DOHH2 (cell line): ENCODE data around the gene FSCN2.

Experiments
- H3F3A ChIP-seq: fragments of 200-600 bp; sonication (generic), shearing (Covaris generic); 2 replicates; pipeline ENCODE4 v1.6.0; 2016; ENCODE audit warnings: antibody characterized with exemption, mild to moderate bottlenecking; ENCODE audit not compliant: control insufficient read depth, insufficient read depth
- H3K27ac ChIP-seq: fragments of 200-600 bp; sonication (generic); 2 replicates; pipeline ENCODE4 v1.5.1; 2014; ENCODE audit warnings: low read depth, mild to moderate bottlenecking, low read length, moderate library complexity
- H3K27me3 ChIP-seq: fragments of 200-600 bp; sonication (generic); 2 replicates; pipeline ENCODE4 v1.6.1; 2014; ENCODE audit warnings: mild to moderate bottlenecking, low read length, mixed read lengths; ENCODE audit not compliant: control insufficient read depth
- H3K36me3 ChIP-seq: fragments of 200-600 bp; sonication (generic); 2 replicates; pipeline ENCODE4 v1.6.1; 2014; ENCODE audit warnings: mild to moderate bottlenecking, low read length, moderate library complexity, mixed read lengths; ENCODE audit not compliant: control insufficient read depth
- H3K4me1 ChIP-seq: fragments of 200-600 bp; sonication (generic); 2 replicates; pipeline ENCODE4 v1.6.1; 2014; ENCODE audit warnings: mild to moderate bottlenecking, low read length, mixed read lengths; ENCODE audit not compliant: control insufficient read depth
- H3K4me2 ChIP-seq: fragments of 200-600 bp; sonication (generic); 2 replicates; pipeline ENCODE4 v1.6.0; 2014; ENCODE audit warnings: mild to moderate bottlenecking, low read length, moderate library complexity
- H3K4me3 ChIP-seq: fragments of 200-600 bp; sonication (generic); 2 replicates; pipeline ENCODE4 v1.5.1; 2014; ENCODE audit warnings: mild to moderate bottlenecking, low read length, mixed read lengths
- H3K79me2 ChIP-seq: fragments of 200-600 bp; sonication (generic); 2 replicates; pipeline ENCODE4 v1.6.1; 2014; ENCODE audit warnings: mild to moderate bottlenecking, low read length, mixed read lengths; ENCODE audit not compliant: control insufficient read depth
- H3K9me2 ChIP-seq: fragments of 200-600 bp; sonication (generic); replicated peaks from 2 replicates; pipeline ENCODE4 v1.6.1; 2014; ENCODE audit warnings: mild to moderate bottlenecking, low read length, mixed read lengths; ENCODE audit not compliant: control insufficient read depth
- H3K9me3 ChIP-seq: fragments of 200-600 bp; sonication (generic); 2 replicates; pipeline ENCODE4 v1.6.1; 2014; ENCODE audit warnings: antibody characterized with exemption, low read length, mixed read lengths; ENCODE audit not compliant: control insufficient read depth, insufficient read depth
- H4K20me1 ChIP-seq: fragments of 200-600 bp; sonication (generic); 2 replicates; pipeline ENCODE4 v1.6.0; 2014; ENCODE audit warnings: low read depth, mild to moderate bottlenecking, antibody characterized with exemption, low read length, moderate library complexity; ENCODE audit not compliant: control insufficient read depth, insufficient read depth
- CTCF ChIP-seq: fragments of 200-600 bp; sonication (generic); IDR thresholded peaks from one replicate; pipeline ENCODE4 v1.5.1; 2014; ENCODE audit warnings: antibody characterized with exemption, mild to moderate bottlenecking, low read depth, low read length; ENCODE audit not compliant: poor library complexity, severe bottlenecking
- EZH2phosphoT487 ChIP-seq: fragments of 200-600 bp; sonication (generic); IDR thresholded peaks from 2 replicates; pipeline ENCODE4 v1.6.1; 2017; ENCODE audit warnings: borderline replicate concordance, mild to moderate bottlenecking, antibody characterized with exemption, low read length, moderate library complexity, mixed read lengths

The FSCN2 gene

GRCh38 chr17:81515530-81516041 is 12.6 kb upstream of the FSCN2 start:
- Histone ChIP-seq H3K36me3 (peaks cover 32% of the 10 kb centered on the region), H3K27me3 (no peaks in the 10 kb centered on the region), H3K9me3 (no peaks in the 10 kb centered on the region), H3K9me2 (no peaks in the 10 kb centered on the region), H3K79me2 (peaks cover 54% of the 10 kb centered on the region), H3K4me2 (peak overlapping the region; percentile 84), H3K4me3 (peak overlapping the region; percentile 88), H3K27ac (peak overlapping the region; percentile 93), H4K20me1 (peaks cover 18% of the 10 kb centered on the region), H3K4me1 (peaks cover 69% of the 10 kb centered on the region), H3F3A (peaks cover 62% of the 10 kb centered on the region)
- no peak for TF ChIP-seq CTCF
- TF ChIP-seq EZH2phosphoT487, result no peak

GRCh38 chr17:81516439-81516838 is 11.7 kb upstream of the FSCN2 start:
- no peak for TF ChIP-seq EZH2phosphoT487
- TF ChIP-seq CTCF, result no peak
- H3K79me2 ChIP-seq, result peaks cover 45% of the 10 kb centered on the region
- peak overlapping the region; percentile 88 for H3K4me3 ChIP-seq
- H3F3A ChIP-seq, result peaks cover 57% of the 10 kb centered on the region
- H3K9me3 ChIP-seq, result no peaks in the 10 kb centered on the region
- peak overlapping the region; percentile 84 for H3K4me2 ChIP-seq
- peak overlapping the region; percentile 93 for H3K27ac ChIP-seq
- H3K27me3 ChIP-seq, result no peaks in the 10 kb centered on the region
- peaks cover 23% of the 10 kb centered on the region for H3K36me3 ChIP-seq
- H4K20me1 ChIP-seq, result peaks cover 9% of the 10 kb centered on the region
- no peaks in the 10 kb centered on the region for H3K9me2 ChIP-seq
- peaks cover 64% of the 10 kb centered on the region for H3K4me1 ChIP-seq

GRCh38 chr17:81517009-81517338 is 11.2 kb upstream of the FSCN2 start:
- H4K20me1 ChIP-seq, result peaks cover 4% of the 10 kb centered on the region; the same call in 1 of the 2 replicates
- TF ChIP-seq EZH2phosphoT487, result no peak
- TF ChIP-seq CTCF, result no peak
- peak overlapping the region; percentile 84 for H3K4me2 ChIP-seq
- H3K79me2 ChIP-seq, result peaks cover 40% of the 10 kb centered on the region
- no peaks in the 10 kb centered on the region for H3K9me2 ChIP-seq
- peaks cover 51% of the 10 kb centered on the region for H3F3A ChIP-seq
- H3K27me3 ChIP-seq, result no peaks in the 10 kb centered on the region
- no peaks in the 10 kb centered on the region for H3K9me3 ChIP-seq
- H3K4me1 ChIP-seq, result peaks cover 64% of the 10 kb centered on the region
- H3K36me3 ChIP-seq, result peaks cover 18% of the 10 kb centered on the region
- peak overlapping the region; percentile 88 for H3K4me3 ChIP-seq
- peak overlapping the region; percentile 93 for H3K27ac ChIP-seq
